ENCODE data around the gene EPM2A.
"Not testable (repeated sequence)": the region's sequence is repeated elsewhere in the genome, so short reads cannot be mapped to it uniquely, and the experiment has no call there.

EPM2A gene

GRCh38 chr6:145728444-145729385 lies 6.6 kb downstream of the EPM2A start:
- no peak for DNase-seq

- no peak for DNase-seq
Measured at GRCh38 chr6:145727817-145728388, 7.4 kb downstream of the EPM2A start.

GRCh38 chr6:145725570-145725969 lies 9.8 kb downstream of the EPM2A start:
- no peak for DNase-seq

GRCh38 chr6:145723646-145724045 lies 11.7 kb downstream of the EPM2A start:
- DNase-seq: no peak

- DNase-seq: no peak
Measured at GRCh38 chr6:145722190-145722589, 13.1 kb downstream of the EPM2A start.

GRCh38 chr6:145721144-145721543 lies 14.2 kb downstream of the EPM2A start:
- DNase-seq: no peak

- no peak for DNase-seq
Measured at GRCh38 chr6:145715426-145715825, 19.9 kb downstream of the EPM2A start.

- no peak for DNase-seq
Measured at GRCh38 chr6:145714731-145715130, 20.6 kb downstream of the EPM2A start.

- DNase-seq: no peak
Measured at GRCh38 chr6:145713773-145714172, 21.5 kb downstream of the EPM2A start.

GRCh38 chr6:145711372-145711771 lies 23.9 kb downstream of the EPM2A start:
- no peak for DNase-seq

GRCh38 chr6:145707397-145707796 lies 27.9 kb downstream of the EPM2A start:
- no peak for DNase-seq

GRCh38 chr6:145705561-145705960 lies 29.8 kb downstream of the EPM2A start:
- no peak for DNase-seq

- DNase-seq: no peak
Measured at GRCh38 chr6:145704143-145704781, 31.1 kb downstream of the EPM2A start.

- DNase-seq: no peak
Measured at GRCh38 chr6:145699462-145699861, 35.9 kb downstream of the EPM2A start.

- DNase-seq: not testable (repeated sequence)
Measured at GRCh38 chr6:145697401-145697800, 37.9 kb downstream of the EPM2A start.

- no peak for DNase-seq
Measured at GRCh38 chr6:145694083-145694737, 41.1 kb downstream of the EPM2A start.

- DNase-seq: no peak
Measured at GRCh38 chr6:145690969-145691368, 44.4 kb downstream of the EPM2A start.

GRCh38 chr6:145689529-145689928 lies 45.8 kb downstream of the EPM2A start:
- no peak for DNase-seq

GRCh38 chr6:145688493-145688905 lies 46.8 kb downstream of the EPM2A start:
- no peak for DNase-seq

GRCh38 chr6:145685932-145686331 lies 49.4 kb downstream of the EPM2A start:
- no peak for DNase-seq

GRCh38 chr6:145681965-145682364 lies 53.4 kb downstream of the EPM2A start:
- DNase-seq: no peak

- DNase-seq: no peak
Measured at GRCh38 chr6:145673504-145673903, 61.8 kb downstream of the EPM2A start.

GRCh38 chr6:145670311-145670710 lies 65.0 kb downstream of the EPM2A start:
- no peak for DNase-seq

Measured in central memory CD4-positive, alpha-beta T cell (primary cell).